ENCODE measurements around the gene ZAP70. TPM values are rescaled to one million over a fixed set of nuclear protein-coding genes. Genes with fewer than 3 reads are reported as not detected.
"Not testable (repeated sequence)": the region's sequence is repeated elsewhere in the genome, so short reads cannot be mapped to it uniquely, and the experiment has no call there.

Gene ZAP70
- total RNA-seq, 1 donor, result not detected

GRCh38 chr2:97704989-97705388 lies 8.4 kb upstream of the ZAP70 start:
- DNase-seq (ENCODE audit: low read depth), result no peak
- H3K4me3 ChIP-seq (ENCODE audit: low read depth, low read length), result no peak overlapping the region
- no peak for TF ChIP-seq CTCF (IDR thresholded peaks at IDR 0.05; ENCODE audit: insufficient read depth, low read length)

GRCh38 chr2:97706112-97706511 lies 7.3 kb upstream of the ZAP70 start:
- H3K4me3 ChIP-seq (ENCODE audit: low read depth, low read length), result no peak overlapping the region
- TF ChIP-seq CTCF (IDR thresholded peaks at IDR 0.05; ENCODE audit: insufficient read depth, low read length), result no peak
- no peak for DNase-seq (ENCODE audit: low read depth)

- no peak overlapping the region for H3K4me3 ChIP-seq (ENCODE audit: low read depth, low read length)
- no peak for TF ChIP-seq CTCF (IDR thresholded peaks at IDR 0.05; ENCODE audit: insufficient read depth, low read length)
- DNase-seq (ENCODE audit: low read depth), result no peak
Observed at GRCh38 chr2:97706708-97707345, 6.5 kb upstream of the ZAP70 start.

GRCh38 chr2:97707362-97708047 lies 5.9 kb upstream of the ZAP70 start:
- no peak overlapping the region for H3K4me3 ChIP-seq (ENCODE audit: low read depth, low read length)
- no peak for TF ChIP-seq CTCF (IDR thresholded peaks at IDR 0.05; ENCODE audit: insufficient read depth, low read length)
- no peak for DNase-seq (ENCODE audit: low read depth)

GRCh38 chr2:97708048-97708380 lies 5.4 kb upstream of the ZAP70 start:
- DNase-seq (ENCODE audit: low read depth), result no peak
- no peak for TF ChIP-seq CTCF (IDR thresholded peaks at IDR 0.05; ENCODE audit: insufficient read depth, low read length)
- H3K4me3 ChIP-seq (ENCODE audit: low read depth, low read length), result no peak overlapping the region

GRCh38 chr2:97708608-97709007 lies 4.8 kb upstream of the ZAP70 start:
- no peak overlapping the region for H3K4me3 ChIP-seq (ENCODE audit: low read depth, low read length)
- DNase-seq (ENCODE audit: low read depth), result no peak
- no peak for TF ChIP-seq CTCF (IDR thresholded peaks at IDR 0.05; ENCODE audit: insufficient read depth, low read length)

GRCh38 chr2:97711394-97711711 lies 2.0 kb upstream of the ZAP70 start:
- no peak for TF ChIP-seq CTCF (IDR thresholded peaks at IDR 0.05; ENCODE audit: insufficient read depth, low read length)
- H3K4me3 ChIP-seq (ENCODE audit: low read depth, low read length), result no peak overlapping the region
- DNase-seq (ENCODE audit: low read depth), result no peak

- not testable (repeated sequence) for H3K4me3 ChIP-seq (ENCODE audit: low read depth, low read length); DNase-seq (ENCODE audit: low read depth)
Observed at GRCh38 chr2:97712175-97712574, 1.2 kb upstream of the ZAP70 start.
